Cerebellar cortex (tissue), 1 donor: ENCODE data around the gene EGLN3.
"Not testable (repeated sequence)": the region's sequence is repeated elsewhere in the genome, so short reads cannot be mapped to it uniquely, and the experiment has no call there.

ENCODE experiments used
- DNase-seq: peaks from one replicate; pipeline ENCODE4 v3.0.0-alpha.2; 2015; ENCODE audit warnings: low spot score

EGLN3 gene

DNA sequence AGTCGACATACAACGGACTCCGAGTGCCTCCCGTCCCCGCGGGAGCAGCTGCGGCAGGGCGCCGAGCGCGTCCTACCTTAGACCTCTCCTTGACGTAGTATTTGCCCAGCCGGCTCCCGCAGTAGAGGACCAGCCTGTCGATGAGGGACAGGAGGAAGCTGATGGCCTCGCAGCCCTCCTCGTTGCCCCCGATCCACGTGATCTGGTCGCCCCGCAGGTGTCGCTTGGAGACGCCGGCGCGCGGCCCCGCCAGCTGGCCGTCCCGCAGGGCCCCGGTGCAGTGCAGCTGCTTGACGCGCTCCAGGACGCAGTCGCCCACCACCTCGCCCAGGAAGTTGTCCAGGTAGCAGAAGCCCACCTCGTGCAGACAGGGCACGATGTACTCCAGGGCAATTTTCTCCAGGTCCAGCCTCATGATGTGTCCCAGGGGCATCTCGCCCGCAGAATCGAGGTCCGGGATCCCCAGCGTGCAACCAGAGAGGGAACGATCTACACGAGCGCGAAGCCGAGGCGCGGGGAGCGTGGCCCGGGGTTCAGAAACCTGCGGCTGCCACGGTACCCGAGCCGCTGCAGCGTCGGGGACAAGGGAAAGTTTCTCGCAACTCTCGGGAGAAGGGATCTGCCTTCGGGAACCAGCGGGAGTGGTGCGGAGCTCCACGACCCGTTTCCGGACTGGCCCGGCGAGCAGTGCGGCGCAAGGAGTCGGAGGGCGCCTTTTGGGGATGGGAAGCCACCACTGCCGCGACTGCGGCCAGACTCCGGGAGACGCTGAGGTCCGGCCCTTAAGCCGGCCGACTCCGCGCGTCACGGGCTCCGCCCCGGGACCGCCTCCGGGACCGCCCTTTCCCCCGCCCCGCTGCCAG is at the start of gene EGLN3:
Gene EGLN3 (minus strand): TSS at position 755 of the 863 bp plus-strand sequence. CDS start 322 bp downstream, at position 433.
- peak; percentile 66 for DNase-seq

DNA sequence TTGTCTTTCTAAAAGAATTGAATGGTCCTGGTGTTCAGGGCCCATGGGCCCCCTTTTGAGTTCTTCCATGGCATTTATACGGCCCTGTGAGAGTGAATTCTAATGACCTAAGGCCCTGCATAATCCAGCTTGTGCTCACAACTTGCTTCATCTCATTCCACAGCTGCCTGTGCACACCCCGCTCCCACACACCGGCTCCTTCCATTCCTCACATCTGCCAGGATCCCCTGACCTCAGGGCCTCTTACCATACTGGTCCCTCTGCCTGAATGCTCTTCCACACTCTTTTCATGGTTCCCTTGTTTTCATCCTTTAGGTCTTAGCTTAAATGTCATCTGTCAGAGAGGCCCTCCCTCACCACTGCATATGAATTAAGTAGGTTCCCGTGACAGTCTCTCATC is 49.5 kb upstream of the EGLN3 start:
- DNase-seq, result no peak

DNA sequence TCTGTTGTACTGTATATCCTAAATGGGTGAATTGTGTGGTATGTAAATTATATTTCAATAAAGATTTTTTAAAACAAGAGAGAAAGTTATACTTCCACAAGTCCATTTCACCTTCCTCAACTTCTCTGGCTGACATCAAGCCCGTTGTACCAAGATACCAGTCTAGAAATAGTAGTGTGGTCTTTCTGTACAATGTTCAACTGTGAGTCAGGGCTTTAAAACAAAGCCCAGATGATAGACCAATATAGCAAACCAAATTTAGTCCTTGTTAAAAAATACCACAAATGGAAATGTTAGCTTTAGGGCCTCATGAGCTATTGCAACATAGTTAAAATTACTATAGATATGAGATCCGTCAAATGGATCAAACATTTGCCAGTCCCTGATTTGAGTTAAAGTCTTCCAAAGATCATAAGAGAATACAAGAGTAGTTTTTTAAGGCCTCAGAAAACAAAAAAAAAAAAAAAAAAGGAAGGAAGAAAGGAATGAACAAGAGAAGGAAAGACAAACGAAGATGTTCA is 49.0 kb upstream of the EGLN3 start:
- DNase-seq, result no peak

DNA sequence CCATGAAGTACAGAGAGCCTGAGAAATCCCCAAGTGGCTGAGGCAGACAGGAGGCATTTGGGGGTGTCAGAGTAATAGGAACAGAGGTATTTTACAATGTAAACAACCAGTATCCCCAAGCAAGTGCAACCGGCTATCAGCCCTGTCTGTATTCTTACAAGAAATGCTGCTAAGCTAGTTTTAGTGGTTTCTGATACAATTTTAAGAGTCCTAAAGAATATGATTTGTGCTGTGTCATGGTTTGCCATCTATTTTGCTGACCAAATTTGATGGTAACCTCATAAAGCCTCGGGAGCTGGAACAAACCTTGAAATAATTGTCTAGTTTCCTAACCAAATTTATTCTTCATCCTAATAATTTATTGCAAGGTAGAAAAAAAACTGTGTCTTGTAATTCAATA is 46.7 kb upstream of the EGLN3 start:
- no peak for DNase-seq

DNA sequence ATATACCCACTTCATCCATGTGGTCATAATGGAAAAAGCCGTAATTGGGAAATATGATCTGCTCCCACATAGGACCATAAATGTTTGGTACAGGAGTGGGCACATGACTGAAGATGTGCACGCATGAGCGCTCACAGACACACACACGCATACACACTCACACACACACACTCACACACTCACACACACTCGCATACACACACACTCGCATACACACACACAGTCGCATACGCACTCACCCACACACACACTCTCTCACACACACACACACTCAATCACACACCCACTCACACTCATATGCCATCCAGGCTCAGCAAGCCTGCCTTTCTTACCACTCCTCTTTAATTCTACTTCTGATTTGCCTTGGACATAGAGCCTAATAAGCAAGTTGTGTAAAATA is 45.6 kb upstream of the EGLN3 start:
- DNase-seq, result no peak

DNA sequence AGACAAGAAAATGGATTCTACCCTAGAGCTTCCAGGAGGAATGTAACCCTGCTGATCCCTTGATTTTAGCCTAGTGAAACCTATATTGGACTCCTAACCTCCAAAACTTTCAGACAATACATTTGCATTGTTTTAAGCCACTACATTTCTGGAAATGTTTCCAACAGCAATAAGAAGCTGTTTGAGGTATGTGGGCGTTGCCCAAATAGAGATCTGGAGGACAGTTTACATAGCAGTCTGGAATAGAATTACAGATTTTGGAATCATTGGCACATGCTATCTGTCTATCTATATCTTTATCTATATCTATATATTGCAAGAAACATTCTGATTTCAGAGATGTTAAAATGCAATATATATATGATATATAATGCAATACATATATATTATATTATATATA is 42.4 kb upstream of the EGLN3 start:
- DNase-seq, result no peak

DNA sequence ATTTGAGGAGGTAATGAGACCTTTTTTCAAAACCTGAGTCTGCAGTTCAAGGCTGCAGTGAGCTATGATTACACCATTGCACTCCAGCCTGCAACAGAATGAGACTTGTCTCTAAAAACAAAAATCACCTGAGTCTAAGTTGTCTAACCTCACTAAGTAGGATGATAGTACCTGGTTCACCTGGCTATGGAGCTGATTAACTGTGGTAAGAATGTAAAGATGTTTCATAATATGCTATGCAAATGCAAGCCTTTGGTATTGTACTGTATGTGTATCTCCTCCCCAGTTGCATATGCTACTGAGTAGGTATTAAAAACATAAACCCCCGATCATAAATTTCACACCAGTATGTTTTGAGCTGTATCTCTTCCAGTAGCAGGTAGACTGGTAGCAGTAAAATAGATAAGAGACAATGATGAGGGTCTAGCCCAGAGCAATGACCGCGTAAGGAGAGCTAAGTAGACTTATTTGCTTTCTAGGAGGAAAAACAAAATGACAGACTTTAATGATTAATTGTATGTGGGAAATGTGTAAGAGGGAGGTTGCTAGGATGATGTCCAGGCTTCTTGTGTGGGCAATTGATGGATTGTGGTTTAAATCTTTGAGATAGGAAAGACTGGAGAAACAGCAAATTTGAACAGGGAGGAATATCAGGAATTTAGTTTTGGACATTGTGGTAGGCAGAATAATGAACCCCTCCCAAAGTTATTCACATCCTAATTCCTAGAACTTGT is 41.6 kb upstream of the EGLN3 start:
- no peak for DNase-seq

DNA sequence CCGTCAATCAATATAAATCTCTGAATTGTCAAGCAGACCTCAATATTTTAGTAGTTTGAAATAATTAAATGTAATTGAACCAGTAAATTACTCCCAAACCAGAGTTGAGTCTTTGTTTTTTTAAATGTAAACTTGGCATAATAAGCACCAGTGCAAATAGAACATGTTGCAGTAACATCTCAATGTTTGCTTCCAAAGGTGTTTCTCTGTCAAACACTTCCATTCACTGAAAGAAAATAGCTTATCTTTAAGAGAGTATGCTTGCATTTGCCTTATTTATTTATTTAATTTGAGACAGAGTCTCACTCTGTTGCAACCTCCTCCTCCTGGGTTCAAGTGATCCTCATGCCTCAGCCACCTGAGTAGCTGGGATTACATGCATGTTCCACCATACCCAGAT is 39.9 kb upstream of the EGLN3 start:
- DNase-seq, result no peak

DNA sequence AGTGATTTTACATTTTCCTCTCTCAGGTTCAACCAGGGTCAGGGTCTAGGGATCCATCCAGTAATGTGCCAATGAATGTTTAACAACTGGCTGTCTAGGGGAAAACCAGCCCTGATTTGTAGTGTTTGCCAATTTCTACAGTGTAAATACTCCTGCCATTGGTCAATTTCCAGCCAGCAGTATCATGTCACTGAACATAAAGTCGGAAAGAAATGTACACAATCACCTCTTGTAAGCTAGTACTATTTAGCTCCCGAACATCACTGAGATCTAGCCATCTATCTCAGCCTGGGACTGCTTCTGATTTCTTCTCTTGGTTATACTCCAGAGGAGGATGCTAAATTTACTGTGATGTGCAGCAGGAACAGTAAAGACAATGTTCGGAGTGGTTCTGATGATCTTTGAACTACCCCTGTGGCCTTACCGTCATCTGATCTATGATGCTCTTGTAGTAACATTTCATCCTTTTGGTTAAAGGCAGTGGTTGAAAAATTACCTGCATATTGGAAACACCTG is 36.7 kb upstream of the EGLN3 start:
- DNase-seq, result no peak

DNA sequence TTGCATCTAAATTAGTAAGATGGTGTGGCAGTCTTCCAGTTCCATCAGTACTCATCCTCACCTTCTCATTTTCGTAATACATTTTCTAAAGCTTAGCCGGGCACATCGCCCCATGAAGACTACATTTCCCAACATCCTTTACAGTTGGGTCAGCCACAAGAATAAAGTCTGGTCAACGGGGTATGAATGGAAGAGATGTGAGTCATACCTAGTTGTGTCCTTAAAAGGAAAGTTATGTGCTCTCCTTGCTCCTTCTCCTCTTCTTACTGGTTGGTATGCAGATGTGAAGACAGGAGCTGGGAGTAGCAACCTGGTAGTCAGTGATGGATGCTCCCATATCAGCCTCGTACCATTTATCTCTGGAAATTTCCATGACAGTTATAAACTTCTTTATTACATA is 35.9 kb upstream of the EGLN3 start:
- no peak for DNase-seq

DNA sequence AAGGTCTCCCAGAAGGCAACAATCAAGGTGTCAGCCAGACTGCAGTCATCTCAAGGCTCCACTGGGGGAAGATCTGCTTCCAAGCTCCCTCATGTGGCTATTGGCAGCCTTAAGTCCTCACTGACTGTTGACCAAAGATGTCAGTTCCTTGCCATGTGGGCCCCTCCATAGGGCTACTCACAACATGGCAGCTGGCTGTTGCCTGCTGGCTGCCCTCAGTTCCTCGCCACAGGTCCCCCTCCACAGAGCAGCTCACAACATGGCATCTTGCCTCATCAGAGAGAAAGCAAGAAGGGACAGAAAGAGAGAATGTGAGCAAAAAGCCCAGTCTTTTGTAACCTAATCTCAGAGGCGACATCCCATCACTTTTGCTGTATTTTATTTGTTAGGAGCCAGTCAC is 34.4 kb upstream of the EGLN3 start:
- DNase-seq, result no peak

DNA sequence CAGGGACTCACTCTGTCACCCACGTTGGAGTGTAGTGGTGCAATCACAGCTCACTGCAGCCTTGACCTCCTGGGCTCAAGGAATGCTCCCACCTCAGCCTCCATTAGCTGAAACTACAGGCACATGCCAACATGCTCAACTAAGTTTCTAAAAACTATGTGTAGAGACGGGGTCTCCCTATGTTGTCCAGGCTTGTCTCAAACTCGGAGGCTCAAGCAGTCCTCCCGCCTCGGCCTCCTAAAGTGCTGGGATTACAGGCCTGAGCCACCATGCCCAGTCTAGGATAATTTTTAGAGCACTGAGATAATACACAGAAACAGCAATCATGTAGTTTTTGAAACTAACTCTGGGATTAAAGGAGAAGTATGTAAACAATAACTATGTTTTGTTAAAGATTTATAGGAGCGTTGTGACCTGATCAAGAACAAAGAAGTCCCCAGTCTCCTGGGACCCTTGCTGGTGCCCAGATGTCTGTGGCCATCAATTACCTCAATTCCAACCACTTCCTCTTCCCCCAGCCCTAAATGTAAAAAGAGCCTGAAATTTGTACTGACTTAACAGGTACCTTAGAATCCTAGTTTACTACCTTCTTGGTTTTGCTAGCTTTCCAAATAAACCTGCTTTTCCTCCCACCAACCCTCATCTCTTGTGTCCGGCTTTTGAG is 28.9 kb upstream of the EGLN3 start:
- no peak for DNase-seq

DNA sequence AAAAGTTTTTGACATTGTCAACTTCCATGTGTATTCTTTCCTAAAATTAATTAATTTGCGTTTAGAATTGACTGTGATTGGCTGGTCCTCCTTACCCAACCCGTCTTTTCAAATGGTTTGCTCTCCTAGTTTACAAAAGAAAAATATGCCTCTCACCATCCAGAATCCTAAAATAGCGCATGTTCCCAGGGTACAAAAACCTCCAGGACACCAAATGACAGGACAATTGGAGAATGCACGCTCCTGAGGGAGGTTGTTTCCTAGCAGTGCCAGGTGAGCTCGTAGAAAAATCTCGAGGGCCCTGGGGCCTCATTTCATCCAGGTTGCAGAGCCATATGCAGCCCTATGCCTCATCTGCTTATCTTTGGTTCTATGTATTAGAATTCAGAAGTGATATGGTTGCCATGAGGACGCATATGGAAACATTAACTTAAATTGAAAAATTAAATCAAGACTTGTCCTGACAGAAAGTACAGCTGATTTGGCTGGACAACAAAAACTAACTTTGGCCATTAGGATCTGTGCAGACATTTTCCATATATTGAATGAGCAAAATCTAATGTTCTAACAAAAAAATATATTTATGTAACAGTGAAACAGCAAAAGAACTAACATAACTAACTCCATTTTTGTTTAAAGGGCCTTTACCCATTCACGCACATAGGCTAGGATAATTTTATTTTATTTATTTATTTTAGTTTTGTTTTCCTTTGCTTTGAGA is 28.2 kb upstream of the EGLN3 start:
- DNase-seq, result no peak

DNA sequence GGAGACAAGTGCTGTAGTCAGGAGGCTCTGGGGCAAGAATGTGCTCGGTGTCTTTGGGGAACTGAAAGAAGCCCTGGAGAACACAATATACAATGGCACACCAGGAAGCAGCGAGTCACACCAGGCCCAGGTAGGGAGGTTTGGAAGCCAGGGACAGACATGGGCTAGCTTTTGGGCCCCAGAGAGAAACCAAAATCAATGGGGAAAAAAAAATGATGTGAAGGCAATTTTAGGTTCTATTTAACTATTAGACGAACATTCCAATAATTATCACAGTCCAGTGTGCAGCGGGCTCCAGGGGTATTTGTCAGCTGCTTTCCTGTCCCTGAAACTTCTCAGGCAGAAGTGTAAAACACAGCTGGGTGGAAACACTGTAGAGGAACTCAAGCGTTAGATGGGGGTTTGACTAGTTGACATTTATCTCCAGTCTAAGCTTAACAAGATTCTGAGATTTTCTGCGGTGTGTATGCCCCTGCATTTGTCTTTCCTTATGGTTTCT is 21.8 kb upstream of the EGLN3 start:
- no peak for DNase-seq

DNA sequence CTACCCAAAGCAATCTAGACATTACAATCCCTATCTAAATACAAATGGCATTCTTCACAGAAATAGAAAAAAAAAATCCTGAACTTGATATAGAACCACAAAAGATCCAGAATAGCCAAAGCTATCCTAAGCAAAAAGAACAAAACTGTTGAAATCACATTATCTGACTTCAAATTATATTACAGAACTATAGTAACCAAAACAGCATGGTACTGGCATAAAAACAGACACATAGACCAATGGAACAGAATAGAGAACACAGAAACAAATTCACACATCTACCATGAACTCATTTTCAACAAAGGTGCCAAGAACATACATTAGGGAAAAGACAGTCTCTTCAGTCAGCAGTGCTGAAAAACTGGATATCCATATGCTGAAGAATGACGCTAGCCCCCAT is 19.0 kb upstream of the EGLN3 start:
- DNase-seq, result not testable (repeated sequence)

DNA sequence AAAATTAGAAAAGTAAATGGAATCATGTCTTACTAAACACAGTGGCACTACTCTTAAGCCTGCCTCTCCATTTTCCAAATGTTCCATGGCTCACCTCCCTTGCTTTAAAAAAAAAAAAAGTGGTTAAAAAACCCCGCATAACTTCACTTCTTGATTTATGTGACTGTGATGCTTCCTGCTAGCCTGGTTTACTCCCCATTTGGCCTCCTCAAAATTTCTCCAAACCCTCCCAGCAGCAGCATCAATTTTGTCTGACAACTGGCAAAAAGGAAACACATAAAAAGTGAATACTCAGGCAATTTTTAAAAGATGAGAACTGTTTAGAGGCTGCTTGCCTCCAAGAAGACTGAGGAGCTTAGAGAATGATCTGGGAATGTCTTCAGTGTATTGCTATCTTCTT is 17.8 kb upstream of the EGLN3 start:
- DNase-seq, result no peak

DNA sequence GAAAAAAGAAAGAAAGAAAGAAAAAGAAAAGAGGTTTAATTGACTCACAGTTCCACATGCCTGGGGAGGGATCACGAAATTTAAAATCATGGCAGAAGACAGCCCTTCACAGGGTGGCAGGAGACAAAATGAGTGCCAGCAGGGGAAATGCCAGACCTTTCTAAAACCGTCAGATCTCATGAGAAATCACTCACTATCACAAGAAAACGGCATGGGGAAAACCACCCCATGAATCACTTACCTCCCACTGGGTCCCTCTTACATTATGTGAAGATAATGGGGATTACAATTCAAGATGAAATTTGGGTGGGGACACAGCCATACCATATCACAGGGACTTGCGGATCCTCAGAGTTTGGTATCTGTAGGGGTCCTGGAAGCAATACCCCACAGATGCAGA is 16.3 kb upstream of the EGLN3 start:
- no peak for DNase-seq

DNA sequence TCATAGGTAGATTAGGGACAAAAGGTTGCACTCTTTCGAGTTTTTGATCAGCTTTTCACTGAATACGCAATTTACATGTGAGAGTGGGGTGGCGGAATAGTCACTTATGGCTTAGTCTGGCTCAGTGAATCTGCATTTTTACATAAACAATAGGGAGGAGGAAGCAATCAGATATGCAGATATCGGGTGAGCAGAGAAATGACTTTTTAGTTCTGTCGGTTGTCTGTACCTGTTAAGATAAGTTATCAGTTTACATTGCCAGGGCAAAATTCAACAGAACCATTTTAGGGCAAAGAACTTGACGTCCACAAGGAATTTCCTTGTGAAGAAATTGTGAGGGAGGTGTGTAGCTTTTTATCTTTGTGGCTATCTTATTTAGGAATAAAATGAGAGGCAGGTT is 15.4 kb upstream of the EGLN3 start:
- no peak for DNase-seq

DNA sequence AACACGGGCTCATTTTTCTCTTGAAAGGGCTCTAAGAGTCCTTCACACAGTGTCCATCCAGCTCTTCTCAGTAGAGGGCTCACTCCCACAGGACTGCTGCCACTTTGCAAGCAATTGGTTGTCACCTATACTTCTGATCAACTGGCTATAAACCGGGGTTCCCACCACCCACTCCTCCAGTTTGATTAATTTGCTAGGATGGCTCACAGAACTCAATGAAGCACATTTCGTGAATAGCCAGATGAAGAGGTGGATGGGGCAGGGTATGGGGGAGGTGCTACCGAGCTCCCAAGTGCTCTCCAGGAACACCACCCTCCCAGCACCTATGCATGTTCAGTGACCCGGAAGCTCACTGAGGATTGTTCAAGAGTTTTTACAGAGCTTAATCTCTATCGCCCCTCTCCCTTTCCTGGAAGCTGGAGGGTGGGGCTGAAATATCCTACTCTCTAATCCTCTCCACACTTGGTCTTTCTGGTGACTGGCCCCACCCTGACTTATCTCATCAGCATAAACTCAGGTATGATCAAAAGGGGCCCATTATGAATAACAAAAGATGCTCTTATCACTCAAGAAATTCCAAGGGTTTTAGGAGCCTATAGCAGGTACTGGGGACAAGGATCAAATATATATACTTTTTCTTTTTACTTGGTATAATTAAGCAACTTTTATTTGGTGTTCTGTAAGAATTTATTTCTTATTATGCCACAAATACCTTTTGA is 13.9 kb upstream of the EGLN3 start:
- no peak for DNase-seq

DNA sequence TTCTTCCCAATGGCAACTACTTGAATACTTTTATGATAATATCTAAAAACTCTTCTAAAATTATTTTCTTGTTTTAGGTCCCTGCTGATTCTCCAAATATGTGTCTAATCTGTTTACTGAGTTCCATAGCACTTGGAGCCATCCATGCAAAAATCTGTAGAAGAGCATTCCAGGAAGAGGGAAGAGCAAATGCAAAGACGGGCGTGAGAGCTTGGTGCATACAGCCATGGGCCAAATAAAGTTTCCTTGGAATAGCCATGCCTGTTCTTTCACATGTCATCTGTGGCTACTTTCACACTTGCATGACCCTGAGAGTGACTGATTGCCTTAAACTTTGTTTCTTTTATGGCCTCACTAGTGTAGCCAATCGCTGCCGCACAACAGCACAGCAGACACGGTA is 13.0 kb upstream of the EGLN3 start:
- DNase-seq, result no peak

DNA sequence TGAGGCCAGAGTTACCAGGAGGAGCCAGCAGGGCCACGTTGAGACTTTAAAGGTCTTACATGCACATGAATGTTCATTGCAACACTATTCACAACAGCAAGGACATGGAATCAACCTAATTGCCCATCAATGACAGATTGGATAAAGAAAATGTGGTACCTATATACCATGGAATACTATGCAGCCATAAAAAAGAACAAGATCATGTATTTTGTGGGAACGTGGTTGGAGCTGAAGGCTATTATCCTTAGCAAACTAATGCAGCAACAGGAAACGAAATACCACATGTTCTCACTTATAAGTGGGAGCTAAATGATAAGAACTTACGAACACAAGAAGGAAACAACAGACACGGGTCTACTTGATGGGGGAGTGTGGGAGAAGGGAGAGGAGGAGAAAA is 11.6 kb upstream of the EGLN3 start:
- DNase-seq, result not testable (repeated sequence)
